Vagina (tissue), 2 donors: Measurements from ENCODE around the gene JAKMIP1.

ENCODE experiments used
- CTCF ChIP-seq, 3 experiments: fragments of 450-650 bp in 2 of 3; fragments of 200-600 bp in 1 of 3; sonication (generic) in 1 of 3; IDR thresholded peaks; one replicate each; pipeline ENCODE4 v1.5.1; 2017 to 2019; ENCODE audit warnings: antibody characterized with exemption in 3 of 3, mild to moderate bottlenecking in 2 of 3, moderate library complexity in 2 of 3
- POLR2A ChIP-seq, 2 donors: fragments of 450-650 bp; IDR thresholded peaks; one replicate each; pipeline ENCODE4 v1.6.1; 2017; ENCODE audit warnings: antibody characterized with exemption in 2 of 2, mild to moderate bottlenecking in 2 of 2, moderate library complexity in 2 of 2
- POLR2AphosphoS5 ChIP-seq, 2 donors: sonication (generic); formaldehyde crosslinking; IDR thresholded peaks; one replicate each; pipeline ENCODE4 v1.9.0; 2017; ENCODE audit warnings: antibody characterized with exemption in 2 of 2, mild to moderate bottlenecking in 2 of 2, low read depth in 1 of 2; ENCODE audit not compliant: insufficient read depth in 1 of 2

DNA sequence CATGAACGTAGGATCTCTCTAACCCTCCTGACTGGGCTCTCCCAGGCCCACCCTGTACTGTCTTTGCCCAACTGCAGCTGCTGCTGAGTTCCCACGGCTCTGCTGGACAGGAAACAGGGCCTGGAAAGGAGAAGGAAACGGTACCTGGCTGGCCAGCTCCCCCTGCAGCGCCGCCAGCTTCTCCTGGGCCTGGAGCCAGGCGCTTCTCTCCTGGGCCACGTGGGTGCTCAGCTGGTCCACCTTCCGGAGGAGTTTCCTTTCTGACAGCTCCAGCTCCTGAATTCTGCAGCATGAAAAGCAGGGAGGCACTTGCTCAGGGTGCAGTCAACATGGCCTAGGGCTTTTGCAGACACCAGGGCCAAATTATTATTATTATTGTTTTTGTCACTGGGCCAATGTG, 188.7 kb downstream of the JAKMIP1 start:
- TF ChIP-seq POLR2A (IDR thresholded peaks at IDR 0.05) (no peak), CTCF (IDR thresholded peaks at IDR 0.05) (no peak), POLR2AphosphoS5 (IDR thresholded peaks at IDR 0.05; ENCODE audit: insufficient read depth in 1 of 2, low read depth in 1 of 2) (no peak)
